Measurements from ENCODE around the gene KCNJ1. TPM values are rescaled to one million over a fixed set of nuclear protein-coding genes. Genes with fewer than 3 reads are reported as not detected.

The KCNJ1 gene
- total RNA-seq (not detected in 2 replicates), polyA plus RNA-seq (0.03 TPM in 1 of 2 replicates, not detected in the other), polyA minus RNA-seq (0.08 and 0.12 TPM in 2 replicates), Bru-seq, nascent RNA (percentile 16 among the genes with signal in this experiment), BruChase-seq, experiment 1, labeled RNA remaining after a 6-hour chase (percentile 15 among the genes with signal in this experiment), BruChase-seq, experiment 2, labeled RNA remaining after a 2-hour chase (not detected)
- polyA plus RNA-seq (2011; cell fraction: cytosol; rRNA removed), result not detected in 2 replicates
- polyA plus RNA-seq (2011; cell fraction: nucleus; rRNA removed), result 0.04 and 0.11 TPM in 2 replicates
- not detected in 2 replicates for polyA plus RNA-seq (2012)
- not detected for polyA minus RNA-seq (2011; cell fraction: cytosol; rRNA and poly(A)+ RNA removed)
- polyA minus RNA-seq (2011; cell fraction: nucleus; rRNA and poly(A)+ RNA removed), result 0.10 TPM in 1 of 2 replicates, not detected in the other
- long read RNA-seq, partial matches to known transcripts, result 0 of 3 reads
- long read RNA-seq, other reads (novel, unspliced or antisense), result 3 of 3 reads

DNA sequence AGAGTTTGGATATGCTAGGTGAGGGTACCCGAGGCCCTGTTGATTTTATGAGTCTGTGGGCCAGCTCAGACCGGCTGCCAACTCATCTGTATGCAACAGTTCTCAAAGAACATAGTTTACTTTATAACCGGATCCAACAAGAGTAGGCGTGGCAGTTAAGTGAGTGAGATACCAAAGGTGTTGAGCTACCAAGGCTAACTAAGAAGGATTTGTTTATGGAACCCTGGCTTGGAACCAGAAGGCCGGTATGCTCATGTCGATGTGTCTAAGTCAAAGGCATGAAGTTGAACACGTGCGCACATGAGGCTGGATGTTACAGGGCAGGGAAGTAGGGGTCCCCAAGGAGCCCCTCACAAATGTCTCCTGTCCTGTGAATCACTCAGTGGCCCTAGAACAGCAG, at the start of gene KCNJ1:
TSS of gene KCNJ1 (minus strand) at position 20 of the 400 bp plus-strand sequence. CDS start 27,053 bp downstream, outside the sequence.
- Histone ChIP-seq H3K9me3 (replicated peaks; ENCODE audit: control insufficient read depth, insufficient read depth, low read length) (no peaks in the 10 kb centered on the region), H4K20me1 (replicated peaks; ENCODE audit: control insufficient read depth, extremely low read depth, insufficient read depth, low read length) (no peaks in the 10 kb centered on the region), H3K4me2 (ENCODE audit: insufficient read depth, low read length) (no peak within 1 kb of the TSS), H3K4me1 (ENCODE audit: control insufficient read depth, extremely low read depth, insufficient read depth, low read length) (peaks cover 2% of the 10 kb centered on the region), H3K9me1 (replicated peaks; ENCODE audit: control insufficient read depth, extremely low read depth, insufficient read depth, low read length) (no peaks in the 10 kb centered on the region), H3K27ac (ENCODE audit: insufficient read depth, low read depth, low read length) (no peak within 1 kb of the TSS), H3K27me3 (ENCODE audit: control insufficient read depth in 2 of 2, insufficient read depth in 2 of 2, low read length in 2 of 2) (peaks cover 6 to 15% of the 10 kb centered on the region in 2 experiments), H3K36me3 (ENCODE audit: control insufficient read depth in 2 of 2, extremely low read depth in 1 of 2, insufficient read depth in 2 of 2, low read length in 2 of 2) (no peaks in the 10 kb centered on the region), H3K4me3 (replicated peaks in 1 of 3; ENCODE audit: insufficient read depth in 1 of 3, low read depth in 1 of 3, low read length in 3 of 3) (no peak within 1 kb of the TSS), H2AFZ (ENCODE audit: low read depth, low read length) (no peak within 1 kb of the TSS), H3K9ac (replicated peaks; ENCODE audit: extremely low read depth, insufficient read depth, low read length) (no peak within 1 kb of the TSS), H3K79me2 (ENCODE audit: control insufficient read depth, insufficient read depth, low read length) (no peaks in the 10 kb centered on the region)
- CTCF ChIA-PET, result no interaction called here
- DNase-seq (ENCODE audit: low read depth, low spot score) (no peak), FAIRE-seq (no peak)
- BruUV-seq (replicated peaks), result no TSS peak
- TF ChIP-seq POLR2AphosphoS5 (IDR thresholded peaks at IDR 0.05; ENCODE audit: insufficient read depth, low read depth, low read length) (no peak), JUN (IDR thresholded peaks at IDR 0.05; ENCODE audit: borderline replicate concordance, insufficient read depth, insufficient read length, low read depth) (no peak)
- TF ChIP-seq, protein P1, sequence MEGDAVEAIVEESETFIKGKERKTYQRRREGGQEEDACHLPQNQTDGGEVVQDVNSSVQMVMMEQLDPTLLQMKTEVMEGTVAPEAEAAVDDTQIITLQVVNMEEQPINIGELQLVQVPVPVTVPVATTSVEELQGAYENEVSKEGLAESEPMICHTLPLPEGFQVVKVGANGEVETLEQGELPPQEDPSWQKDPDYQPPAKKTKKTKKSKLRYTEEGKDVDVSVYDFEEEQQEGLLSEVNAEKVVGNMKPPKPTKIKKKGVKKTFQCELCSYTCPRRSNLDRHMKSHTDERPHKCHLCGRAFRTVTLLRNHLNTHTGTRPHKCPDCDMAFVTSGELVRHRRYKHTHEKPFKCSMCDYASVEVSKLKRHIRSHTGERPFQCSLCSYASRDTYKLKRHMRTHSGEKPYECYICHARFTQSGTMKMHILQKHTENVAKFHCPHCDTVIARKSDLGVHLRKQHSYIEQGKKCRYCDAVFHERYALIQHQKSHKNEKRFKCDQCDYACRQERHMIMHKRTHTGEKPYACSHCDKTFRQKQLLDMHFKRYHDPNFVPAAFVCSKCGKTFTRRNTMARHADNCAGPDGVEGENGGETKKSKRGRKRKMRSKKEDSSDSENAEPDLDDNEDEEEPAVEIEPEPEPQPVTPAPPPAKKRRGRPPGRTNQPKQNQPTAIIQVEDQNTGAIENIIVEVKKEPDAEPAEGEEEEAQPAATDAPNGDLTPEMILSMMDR (IDR thresholded peaks at IDR 0.05; ENCODE audit: extremely low read depth in 1 of 2, insufficient read depth in 1 of 2, low read depth in 1 of 2, low read length in 2 of 2), result no peak
- TF ChIP-seq, protein P2, sequence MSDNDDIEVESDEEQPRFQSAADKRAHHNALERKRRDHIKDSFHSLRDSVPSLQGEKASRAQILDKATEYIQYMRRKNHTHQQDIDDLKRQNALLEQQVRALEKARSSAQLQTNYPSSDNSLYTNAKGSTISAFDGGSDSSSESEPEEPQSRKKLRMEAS (IDR thresholded peaks at IDR 0.05; ENCODE audit: insufficient read depth, insufficient read length), result no peak
- POLR2A ChIA-PET, result no interaction called here
- dilution Hi-C loops (cut with MboI; ENCODE audit: extremely low pct_ligation_motif_present, low sequenced_read_pairs), result no loop called here
- intact Hi-C loops (cut with micrococcal nuclease), result loop anchor here (5.0 kb wide), 1 partner anchor 770 kb away; no protein-coding TSS in a partner anchor
